HG03469 (cell line): ENCODE measurements around the gene ZNF791.
A peak's percentile ranks its signal among the peaks of the same experiment; 100 is the strongest.
"Not testable (repeated sequence)": the region's sequence is repeated elsewhere in the genome, so short reads cannot be mapped to it uniquely, and the experiment has no call there.

Experiments used
- ATAC-seq: cut with Tn5 transposase; IDR thresholded peaks from one replicate; pipeline ENCODE4 v1.9.1; 2021; ENCODE audit warnings: mild to moderate bottlenecking, moderate library complexity, moderate number of reproducible peaks; ENCODE audit not compliant: unreplicated experiment

Gene ZNF791

DNA sequence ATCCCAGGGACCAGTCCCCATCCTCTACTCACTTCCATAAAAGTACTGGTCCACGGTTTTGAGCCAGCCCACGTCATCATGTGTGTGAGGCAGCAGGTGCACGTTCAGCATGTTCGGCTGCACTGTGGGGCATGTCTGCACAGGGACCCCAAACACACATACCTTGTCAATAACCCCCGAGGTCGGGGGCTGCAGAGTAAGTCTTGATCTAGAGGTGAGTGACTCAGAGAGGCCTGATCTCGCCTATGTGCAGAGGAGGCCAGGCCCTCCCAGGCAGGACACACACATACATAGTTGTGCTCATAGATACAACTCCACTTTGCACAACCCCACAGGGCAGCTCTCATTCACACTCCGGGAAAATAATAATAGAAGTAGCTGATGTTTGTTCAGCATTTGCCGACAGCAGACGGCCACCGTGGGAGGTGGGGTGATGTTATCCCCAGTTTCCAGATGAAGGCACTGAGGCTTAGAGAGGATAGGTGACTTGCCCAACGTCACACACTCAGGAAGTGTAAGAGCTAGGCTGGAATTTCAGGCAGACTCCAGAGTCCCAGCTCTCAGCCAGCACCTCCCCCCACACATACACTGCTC lies 55.0 kb downstream of the ZNF791 start:
- no peak for ATAC-seq

DNA sequence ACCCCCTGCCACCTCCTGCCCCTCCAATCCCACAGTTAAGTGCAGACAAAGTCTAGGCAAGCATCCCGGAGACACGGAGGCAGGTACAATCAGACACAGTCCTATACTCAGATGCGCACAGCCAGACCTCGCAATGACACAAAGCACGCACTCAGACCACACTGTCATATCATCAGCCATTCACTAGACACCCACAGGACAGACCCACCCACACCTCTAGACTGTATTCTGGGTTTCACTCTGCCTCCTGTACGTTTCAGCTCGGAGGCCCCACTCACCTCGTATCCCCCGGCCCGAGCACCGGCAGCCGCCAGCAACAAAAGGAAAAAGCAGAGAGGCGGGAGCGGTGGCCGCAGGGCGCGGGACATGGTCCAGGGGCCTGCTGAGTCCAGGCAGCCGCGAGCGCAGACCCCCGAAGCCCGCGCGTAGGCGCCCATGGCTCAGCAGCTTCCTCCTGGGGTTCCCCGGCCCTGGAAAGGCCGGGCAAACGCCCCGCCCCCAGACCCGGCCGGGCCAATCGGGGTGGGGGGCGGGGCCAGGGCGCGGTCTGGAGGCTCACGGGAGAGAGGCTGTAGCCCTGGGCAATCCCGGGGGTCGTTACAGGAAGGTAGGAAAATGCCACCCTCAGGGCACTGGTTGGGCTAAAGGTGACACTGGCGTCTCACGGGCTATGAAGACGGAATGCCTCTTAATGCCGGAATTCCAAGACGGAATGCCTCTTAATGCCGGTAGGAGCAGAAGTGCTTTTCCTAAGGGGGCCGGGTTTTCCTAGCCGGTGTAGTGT lies 55.7 kb downstream of the ZNF791 start, which contains the start of the genes MAN2B1 and WDR83:
MAN2B1 (minus strand) TSS at position 478 of the 784 bp plus-strand sequence; CDS start at position 437, 41 bp downstream.
WDR83 (plus strand) TSS at position 543 of the 784 bp plus-strand sequence. CDS start 2,984 bp downstream, outside the sequence.
- no peak for ATAC-seq

DNA sequence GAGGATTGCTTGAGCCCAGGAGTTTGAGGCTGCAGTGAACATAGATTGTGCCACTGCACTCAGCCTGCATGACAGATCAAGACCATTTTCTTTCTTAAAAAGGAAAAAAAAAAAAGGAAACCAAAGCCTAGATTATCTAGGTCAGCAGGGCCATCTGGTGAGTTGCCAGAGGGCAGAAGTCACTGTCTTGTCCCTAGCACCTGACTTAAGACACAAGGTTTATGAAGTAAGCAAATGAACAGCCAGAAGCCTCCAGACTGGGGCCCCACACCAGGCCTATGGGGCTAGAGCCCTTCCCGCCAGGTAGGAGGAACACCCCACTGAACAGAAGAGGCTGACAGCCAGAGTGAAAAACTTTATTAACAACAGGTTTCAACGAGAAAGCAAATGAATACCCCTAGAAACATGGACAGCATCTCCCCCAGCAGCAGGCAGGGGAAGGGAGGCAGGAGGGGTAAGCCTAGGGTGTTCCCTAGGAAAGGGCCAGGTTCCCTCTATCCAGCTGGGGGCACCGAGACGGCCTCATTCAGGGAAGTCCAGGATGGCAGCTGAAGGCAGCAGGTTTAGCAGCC lies 57.1 kb downstream of the ZNF791 start:
- no peak for ATAC-seq

DNA sequence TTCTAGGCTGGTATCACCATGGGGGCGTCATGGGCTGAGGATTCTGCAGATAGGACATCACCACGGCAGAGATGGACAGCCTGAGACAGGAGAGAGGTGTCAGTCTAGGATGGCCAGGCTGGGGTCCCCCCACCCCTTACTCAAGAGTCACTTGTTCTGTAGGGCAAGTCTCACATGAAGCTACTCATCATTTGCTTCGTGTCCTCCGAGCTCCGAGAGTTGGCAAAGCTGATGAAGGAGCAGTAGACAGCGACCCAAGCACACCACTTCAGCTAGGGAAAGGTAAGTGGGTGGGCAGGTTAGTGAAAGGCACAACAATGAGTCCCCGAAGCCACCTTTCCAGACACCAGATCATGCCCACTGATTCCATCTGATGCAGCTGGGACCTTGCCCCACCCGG lies 57.6 kb downstream of the ZNF791 start:
- ATAC-seq, result no peak

DNA sequence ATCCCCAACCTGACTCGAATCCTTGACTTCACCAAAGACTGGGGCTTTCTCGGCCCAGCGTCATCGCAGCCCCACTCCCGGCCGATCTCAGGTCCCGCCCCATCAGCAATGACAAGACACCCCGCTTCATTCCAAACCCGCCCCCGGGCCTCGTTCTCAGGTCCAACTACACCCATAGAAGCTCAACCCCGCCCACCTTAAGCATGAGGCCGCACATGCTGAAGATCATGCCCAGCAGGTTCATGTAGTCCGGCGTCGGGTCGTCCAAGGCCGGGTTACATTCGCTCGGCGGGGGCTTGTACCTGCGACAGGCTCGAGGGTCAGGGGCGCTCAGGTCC lies 58.2 kb downstream of the ZNF791 start:
- ATAC-seq, result no peak

DNA sequence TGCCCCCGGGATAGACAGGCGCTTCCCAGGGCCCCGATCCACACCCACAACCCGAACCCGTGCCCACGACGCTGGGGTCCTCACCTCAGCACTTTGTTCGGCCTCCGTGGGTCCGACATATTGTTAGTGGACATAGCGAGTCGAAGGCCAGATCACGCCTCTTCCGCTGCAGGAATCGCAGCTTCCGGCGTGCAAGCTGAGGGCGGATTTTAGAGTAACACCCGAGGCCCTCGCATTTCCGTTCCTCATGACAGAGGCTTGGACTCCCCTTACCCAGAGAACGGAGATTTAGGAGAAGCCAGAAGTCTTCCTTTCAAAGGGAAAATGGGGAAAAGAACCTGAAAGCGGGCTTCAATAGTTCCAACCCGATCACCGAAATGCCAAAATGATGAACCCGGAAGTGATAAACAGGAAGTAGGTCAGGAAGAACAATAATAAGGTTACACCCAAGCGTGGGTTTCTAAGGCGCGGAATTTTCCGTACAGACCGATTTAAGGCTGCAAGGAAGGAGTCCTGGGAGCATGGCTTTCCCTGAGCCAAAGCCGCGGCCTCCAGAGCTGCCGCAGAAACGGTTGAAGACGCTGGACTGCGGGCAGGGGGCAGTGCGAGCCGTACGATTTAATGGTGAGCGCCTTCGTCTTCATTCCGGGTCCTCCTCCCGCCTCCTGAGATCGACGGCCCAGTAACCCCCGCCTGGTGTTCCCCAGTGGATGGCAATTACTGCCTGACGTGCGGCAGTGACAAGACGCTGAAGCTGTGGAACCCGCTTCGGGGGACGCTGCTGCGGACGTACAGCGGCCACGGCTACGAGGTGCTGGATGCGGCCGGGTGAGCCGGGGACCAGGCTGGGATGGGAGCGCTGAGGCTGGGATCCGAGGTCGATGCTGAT lies 58.8 kb downstream of the ZNF791 start:
- no peak for ATAC-seq

DNA sequence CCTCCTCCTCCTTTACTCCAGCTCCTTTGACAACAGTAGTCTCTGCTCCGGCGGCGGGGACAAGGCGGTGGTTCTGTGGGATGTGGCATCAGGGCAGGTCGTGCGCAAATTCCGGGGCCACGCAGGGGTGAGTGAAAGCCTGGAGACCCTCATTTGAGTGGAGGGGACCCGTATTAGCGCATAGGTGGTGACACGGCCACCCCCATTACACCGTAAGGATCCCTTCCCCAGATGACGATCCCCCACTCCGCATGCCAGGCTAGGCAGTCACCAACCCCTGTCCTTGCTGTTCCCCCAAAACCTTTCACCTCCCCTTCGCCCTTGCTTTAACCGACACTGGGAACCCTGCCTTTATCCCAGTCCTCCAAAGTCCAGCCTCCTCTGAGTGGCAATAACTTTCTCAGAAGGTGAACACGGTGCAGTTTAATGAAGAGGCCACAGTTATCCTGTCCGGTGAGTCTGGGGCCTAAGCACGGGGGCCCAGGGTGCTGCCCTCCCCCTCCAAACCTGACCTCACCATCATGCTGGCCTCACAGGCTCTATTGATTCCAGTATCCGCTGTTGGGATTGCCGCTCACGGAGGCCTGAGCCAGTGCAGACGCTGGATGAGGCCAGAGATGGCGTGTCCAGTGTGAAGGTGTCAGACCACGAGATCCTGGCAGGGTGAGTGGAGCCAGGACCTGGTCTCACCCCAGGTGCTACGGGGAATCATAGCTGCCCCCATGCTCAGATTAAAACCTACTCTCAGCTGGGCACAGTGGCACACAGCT lies 59.6 kb downstream of the ZNF791 start:
- ATAC-seq, result no peak

DNA sequence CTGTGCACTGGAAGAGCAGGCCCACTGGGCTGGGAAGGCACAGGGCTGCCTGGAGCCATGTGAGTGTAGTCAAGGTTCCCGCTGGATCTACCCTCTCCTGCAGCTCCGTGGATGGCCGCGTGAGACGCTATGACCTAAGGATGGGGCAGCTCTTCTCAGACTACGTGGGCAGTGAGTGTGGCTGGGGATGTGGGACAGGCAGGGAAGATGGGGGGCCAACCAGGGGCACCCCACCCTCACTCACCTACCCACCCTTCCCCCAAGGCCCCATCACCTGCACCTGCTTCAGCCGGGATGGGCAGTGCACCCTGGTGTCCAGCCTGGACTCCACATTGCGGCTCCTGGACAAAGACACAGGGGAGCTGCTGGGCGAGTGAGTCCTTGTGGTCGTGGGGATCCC lies 62.0 kb downstream of the ZNF791 start:
- no peak for ATAC-seq

DNA sequence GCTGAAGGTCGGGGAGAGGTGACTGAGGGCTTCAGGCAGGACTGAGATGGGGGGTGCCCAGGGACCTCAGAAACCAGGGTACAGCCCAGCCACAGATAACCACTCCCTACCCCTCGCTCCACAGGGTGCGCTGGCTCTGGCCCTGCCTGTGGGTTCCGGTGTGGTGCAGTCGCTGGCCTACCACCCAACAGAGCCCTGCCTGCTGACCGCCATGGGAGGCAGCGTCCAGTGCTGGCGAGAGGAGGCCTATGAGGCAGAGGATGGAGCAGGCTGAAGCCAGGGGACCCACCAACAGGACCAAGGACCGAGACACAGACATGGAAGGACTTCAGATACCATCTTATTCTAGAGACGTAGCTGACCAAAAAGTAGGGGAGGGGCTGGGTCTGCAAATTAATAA lies 64.7 kb downstream of the ZNF791 start:
- no peak for ATAC-seq

DNA sequence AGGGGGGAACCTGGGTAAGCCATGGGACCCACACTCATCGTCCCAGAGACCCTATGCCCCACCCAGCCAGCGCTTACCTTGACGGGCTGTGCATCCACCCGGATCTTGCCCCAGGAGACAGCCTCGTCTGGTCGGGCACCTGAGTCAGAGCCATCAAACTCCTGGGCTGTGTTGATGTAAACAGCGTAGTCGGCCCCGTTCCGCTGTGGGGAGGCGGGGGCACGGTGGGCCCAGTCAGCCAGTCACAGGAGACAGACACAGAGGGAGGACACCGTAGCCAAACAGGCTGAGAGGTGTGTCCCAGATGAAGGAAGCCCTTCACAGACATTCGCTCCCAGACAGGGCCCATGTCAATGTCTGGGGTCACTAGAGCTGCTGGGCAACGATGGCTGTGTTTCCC lies 65.2 kb downstream of the ZNF791 start:
- ATAC-seq, result no peak

DNA sequence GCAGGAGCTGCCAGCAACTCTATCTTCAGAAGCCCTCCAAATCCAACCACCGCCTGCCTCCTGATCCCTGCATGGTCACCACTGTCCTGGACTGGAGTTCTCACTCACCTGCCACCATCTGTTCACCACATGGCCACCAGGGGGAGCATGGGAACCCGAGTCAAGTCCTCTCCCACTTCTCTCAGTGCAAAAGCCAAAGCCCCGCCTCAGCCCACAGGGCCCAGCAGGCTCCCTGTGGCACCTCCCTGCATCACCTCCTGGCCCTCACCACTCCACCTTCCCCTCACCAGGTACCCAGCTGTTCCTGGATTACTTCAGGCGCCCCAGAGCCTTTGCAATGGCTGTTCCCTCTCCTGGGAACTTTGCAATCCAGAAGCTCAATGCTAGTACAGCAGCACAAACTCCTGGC lies 65.7 kb downstream of the ZNF791 start:
- no peak for ATAC-seq

DNA sequence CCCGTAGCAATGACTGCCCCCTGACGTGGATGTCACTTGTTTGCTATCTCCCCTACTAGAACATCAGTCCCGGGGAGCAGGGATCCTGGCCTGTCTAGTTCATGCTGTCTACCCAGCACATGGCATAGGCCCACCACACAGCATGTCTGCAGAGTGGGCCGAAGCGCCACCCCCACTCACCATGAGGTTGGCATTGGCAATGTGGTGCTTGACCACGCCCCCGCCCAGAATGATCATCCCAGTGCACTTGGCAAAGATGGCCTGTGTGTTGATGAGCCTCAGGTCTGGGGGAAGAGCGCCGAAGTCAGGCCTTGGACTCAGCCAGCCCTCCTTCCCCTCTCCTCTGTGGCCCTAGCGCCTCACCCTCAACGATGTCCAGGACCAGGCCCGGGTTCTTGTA lies 66.2 kb downstream of the ZNF791 start:
- no peak for ATAC-seq

DNA sequence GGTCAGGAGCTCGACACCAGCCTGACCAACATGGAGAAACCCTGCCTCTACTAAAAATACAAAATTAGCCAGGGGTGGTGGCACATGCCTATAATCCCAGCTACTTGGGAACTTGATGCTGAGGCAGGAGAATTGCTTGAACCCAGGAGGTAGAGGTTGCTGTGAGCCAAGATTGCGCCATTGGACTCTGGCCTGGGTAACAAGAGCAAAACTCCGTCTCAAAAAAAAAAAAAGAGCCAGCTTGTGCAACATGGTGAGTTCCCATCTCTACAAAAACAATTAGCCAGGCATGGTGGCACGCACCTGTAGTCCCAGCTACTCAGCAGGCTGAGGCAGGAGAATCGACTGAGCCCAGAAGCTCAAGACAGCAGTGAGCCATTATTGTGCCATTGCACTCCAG lies 67.3 kb downstream of the ZNF791 start:
- not testable (repeated sequence) for ATAC-seq

DNA sequence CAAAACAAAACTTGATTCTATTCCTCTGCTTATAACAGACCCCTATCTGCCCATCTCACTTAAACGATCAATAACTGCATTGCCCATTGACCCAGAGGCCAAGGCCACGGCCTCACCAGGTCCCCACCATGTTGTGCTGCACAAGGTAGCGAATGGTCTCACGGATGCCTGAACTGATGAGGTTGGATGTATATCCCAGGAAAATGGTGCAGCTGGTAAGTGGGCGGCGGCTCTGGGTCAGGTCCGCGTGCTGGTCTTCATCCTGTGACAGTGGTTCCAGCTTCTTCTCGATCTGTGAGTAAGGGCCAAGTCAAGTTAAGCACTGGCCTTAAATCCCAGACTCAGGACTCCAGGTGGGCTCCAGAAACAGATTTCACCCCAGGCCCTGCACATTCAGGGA lies 69.3 kb downstream of the ZNF791 start:
- no peak for ATAC-seq

DNA sequence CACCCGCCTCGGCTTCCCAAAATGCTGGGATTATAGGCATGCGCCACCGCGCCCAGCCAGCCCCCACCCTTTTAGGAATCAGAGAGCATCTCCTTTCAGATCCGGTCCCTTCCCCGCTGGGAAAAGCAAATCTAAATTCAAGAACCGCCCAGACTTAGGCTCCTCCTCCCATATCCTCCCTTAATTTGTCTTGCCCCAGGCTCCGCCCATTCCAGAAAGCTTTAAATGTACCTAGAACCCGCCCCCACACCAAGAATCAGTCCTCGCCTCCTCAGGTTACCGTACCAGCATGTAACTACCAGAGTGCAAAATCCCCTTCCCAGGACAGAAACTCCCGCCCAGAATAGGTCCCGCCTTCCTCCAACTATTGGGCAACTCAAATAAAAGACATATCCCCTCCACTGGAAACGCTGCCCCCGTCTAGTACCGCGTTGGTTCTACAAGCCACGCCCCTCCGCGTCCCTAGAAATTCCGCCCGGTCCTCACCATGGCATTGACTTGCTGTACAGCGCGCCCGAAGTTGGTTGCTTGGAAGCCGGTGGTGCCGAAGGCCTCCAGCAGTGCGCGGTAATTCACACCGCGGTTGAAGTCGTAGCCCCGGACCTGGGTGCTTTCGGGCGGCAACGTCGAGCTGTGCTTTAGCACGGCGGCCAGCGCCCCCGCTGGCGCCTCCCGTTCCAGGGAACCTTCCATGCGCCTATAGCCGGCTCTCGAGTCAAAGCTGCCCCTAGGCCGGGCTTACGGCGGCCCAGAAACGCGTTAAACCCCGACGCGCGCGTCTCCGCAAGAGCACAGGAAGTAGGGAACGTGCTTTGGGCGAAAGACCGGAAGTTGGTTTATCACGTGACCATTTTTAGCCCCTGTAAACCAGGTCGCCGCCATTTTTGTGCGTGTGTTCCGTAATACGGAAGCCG lies 70.6 kb downstream of the ZNF791 start, which contains the start of gene DHPS:
DHPS (minus strand) TSS at position 807 of the 914 bp plus-strand sequence; CDS start at position 693, 114 bp downstream.
- peak; percentile 45 for ATAC-seq
